ENCODE measurements around the gene CAMSAP2. TPM values are rescaled to one million over a fixed set of nuclear protein-coding genes. Genes with fewer than 3 reads are reported as not detected.

Gene CAMSAP2
- total RNA-seq, 1 experiment from 2014 or later, result 23.4 TPM

DNA sequence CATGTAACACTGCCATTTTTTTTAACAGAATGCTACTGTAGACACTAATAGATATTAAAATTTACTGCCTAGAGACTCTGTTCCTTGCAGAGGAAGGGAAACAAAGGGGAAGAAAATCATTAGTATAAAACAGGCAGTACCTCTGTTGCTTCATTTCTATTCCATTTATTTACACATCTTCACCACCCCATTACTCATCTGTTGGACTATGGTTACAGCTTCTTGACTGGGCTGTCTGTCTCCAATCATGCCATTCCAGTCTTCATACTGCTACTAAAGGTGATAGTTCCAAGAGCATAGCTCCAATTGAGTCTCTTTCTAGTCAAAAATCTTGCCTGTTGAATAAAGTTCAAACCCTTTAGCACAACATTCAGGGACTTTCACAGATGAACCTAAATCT, 111.9 kb downstream of the CAMSAP2 start:
- intact Hi-C loops (cut with micrococcal nuclease; ENCODE audit: unreplicated experiment), result no loop called here
- Histone ChIP-seq H3K27me3 (replicated peaks; ENCODE audit: control insufficient read depth, insufficient read depth, low read length) (no peaks in the 10 kb centered on the region), H3K4me1 (no peaks in the 10 kb centered on the region), H3K9me3 (no peaks in the 10 kb centered on the region), H3K36me3 (ENCODE audit: control insufficient read depth, insufficient read depth, low read length) (no peaks in the 10 kb centered on the region), H3K4me3 (ENCODE audit: low read depth, low read length) (no peak overlapping the region)
- Mint-ChIP-seq H3K9me3 (ENCODE audit: unreplicated experiment) (no peaks in the 10 kb centered on the region), H3K27ac (ENCODE audit: unreplicated experiment) (no peak overlapping the region), H3K27me3 (ENCODE audit: insufficient read depth, unreplicated experiment) (no peaks in the 10 kb centered on the region), H3K4me3 (ENCODE audit: unreplicated experiment) (no peak overlapping the region), H3K36me3 (ENCODE audit: insufficient read depth, unreplicated experiment) (peaks cover 57% of the 10 kb centered on the region), H3K4me1 (ENCODE audit: low read depth, unreplicated experiment) (no peaks in the 10 kb centered on the region)
- BruUV-seq (replicated peaks), result no TSS peak
- TF ChIP-seq, protein P1, sequence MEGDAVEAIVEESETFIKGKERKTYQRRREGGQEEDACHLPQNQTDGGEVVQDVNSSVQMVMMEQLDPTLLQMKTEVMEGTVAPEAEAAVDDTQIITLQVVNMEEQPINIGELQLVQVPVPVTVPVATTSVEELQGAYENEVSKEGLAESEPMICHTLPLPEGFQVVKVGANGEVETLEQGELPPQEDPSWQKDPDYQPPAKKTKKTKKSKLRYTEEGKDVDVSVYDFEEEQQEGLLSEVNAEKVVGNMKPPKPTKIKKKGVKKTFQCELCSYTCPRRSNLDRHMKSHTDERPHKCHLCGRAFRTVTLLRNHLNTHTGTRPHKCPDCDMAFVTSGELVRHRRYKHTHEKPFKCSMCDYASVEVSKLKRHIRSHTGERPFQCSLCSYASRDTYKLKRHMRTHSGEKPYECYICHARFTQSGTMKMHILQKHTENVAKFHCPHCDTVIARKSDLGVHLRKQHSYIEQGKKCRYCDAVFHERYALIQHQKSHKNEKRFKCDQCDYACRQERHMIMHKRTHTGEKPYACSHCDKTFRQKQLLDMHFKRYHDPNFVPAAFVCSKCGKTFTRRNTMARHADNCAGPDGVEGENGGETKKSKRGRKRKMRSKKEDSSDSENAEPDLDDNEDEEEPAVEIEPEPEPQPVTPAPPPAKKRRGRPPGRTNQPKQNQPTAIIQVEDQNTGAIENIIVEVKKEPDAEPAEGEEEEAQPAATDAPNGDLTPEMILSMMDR (IDR thresholded peaks at IDR 0.05; ENCODE audit: insufficient read depth in 1 of 2, low read depth in 1 of 2, low read length in 1 of 2, severe bottlenecking in 1 of 2, unreplicated experiment in 1 of 2), result no peak
- CTCF ChIA-PET, result no interaction called here
- no peak for DNase-seq
- POLR2A ChIA-PET, result no interaction called here

DNA sequence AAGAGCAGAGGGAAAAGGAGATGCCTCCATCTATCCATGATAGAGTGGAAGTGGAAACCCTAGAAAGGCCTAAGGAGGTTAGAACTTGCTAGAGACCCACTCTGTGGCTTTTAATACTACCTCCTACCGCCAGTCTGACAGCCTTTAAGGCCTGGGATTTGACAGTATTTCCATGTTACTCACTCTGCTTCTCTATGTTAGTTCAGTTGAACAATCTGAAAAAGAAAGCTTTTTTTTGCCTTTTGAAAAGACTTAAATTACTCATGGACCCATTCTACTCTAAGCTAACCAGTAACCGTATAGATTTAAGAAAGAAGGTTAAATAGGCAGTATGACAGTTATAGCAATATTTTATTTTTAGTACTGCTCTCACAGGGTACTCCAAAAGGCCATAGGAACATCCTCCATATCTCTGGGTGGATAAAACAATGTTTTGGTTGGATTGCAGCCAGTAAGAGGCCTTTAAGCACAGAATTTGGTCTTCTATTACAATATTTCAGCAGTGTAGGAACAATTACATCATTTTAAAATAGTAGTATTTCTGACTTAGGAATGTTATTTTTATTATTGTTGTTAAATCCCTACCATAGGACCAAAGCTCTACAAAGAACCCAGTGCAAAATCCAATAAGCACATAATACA, 118.1 kb downstream of the CAMSAP2 start:
- H3K27ac Mint-ChIP-seq (ENCODE audit: unreplicated experiment), result no peak overlapping the region

DNA sequence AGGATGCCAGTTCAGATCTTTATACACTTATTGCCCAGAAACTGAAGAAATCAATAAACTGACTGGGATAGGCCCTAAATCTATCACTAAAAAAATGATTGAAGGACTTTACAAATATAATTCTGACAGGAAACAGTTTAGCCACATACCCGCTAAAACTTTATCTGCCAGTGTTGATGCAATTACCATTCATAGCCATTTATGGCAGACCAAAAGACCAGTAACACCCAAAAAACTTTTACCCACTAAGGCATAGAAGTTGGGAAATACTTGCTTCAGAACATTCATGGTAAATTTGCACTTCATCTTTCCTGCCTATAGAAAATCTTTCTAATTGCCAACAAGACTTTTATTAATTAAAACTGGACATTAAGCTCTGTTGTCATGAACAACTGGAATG, 119.1 kb downstream of the CAMSAP2 start:
- Mint-ChIP-seq H3K27me3 (ENCODE audit: insufficient read depth, unreplicated experiment) (no peaks in the 10 kb centered on the region), H3K27ac (ENCODE audit: unreplicated experiment) (no peak overlapping the region), H3K4me3 (ENCODE audit: unreplicated experiment) (no peak overlapping the region), H3K4me1 (ENCODE audit: low read depth, unreplicated experiment) (no peaks in the 10 kb centered on the region), H3K9me3 (ENCODE audit: unreplicated experiment) (no peaks in the 10 kb centered on the region), H3K36me3 (ENCODE audit: insufficient read depth, unreplicated experiment) (peaks cover 16% of the 10 kb centered on the region)
- POLR2A ChIA-PET, result no interaction called here
- intact Hi-C loops (cut with micrococcal nuclease; ENCODE audit: unreplicated experiment), result no loop called here
- TSS peak; percentile 19 for BruUV-seq (replicated peaks)
- H3K36me3 ChIP-seq (ENCODE audit: control insufficient read depth, insufficient read depth, low read length), result 0 out of 2 replicates have a peak, but pooled peaks cover 1% of the 10 kb centered on the region
- H3K27me3 ChIP-seq (replicated peaks; ENCODE audit: control insufficient read depth, insufficient read depth, low read length), result no peaks in the 10 kb centered on the region
- no peaks in the 10 kb centered on the region for H3K9me3 ChIP-seq
- no peaks in the 10 kb centered on the region for H3K4me1 ChIP-seq
- TF ChIP-seq, protein P1 (IDR thresholded peaks at IDR 0.05; ENCODE audit: insufficient read depth in 1 of 2, low read depth in 1 of 2, low read length in 1 of 2, severe bottlenecking in 1 of 2, unreplicated experiment in 1 of 2), result no peak
- no peak for DNase-seq
- H3K4me3 ChIP-seq (ENCODE audit: low read depth, low read length), result no peak overlapping the region
- CTCF ChIA-PET, result no interaction called here

More for the DNA sequence above, 118.1 kb downstream of the CAMSAP2 start:
- TF ChIP-seq, protein P1 (IDR thresholded peaks at IDR 0.05; ENCODE audit: insufficient read depth in 1 of 2, low read depth in 1 of 2, low read length in 1 of 2, severe bottlenecking in 1 of 2, unreplicated experiment in 1 of 2), result no peak
- no peak overlapping the region for H3K4me3 ChIP-seq (ENCODE audit: low read depth, low read length)
- ChIA-PET POLR2A (no interaction called here), CTCF (interaction anchor here (0.6 kb wide), 1 partner anchor 205 kb away, joined by 3 read pairs; no protein-coding TSS in a partner anchor)
- no peaks in the 10 kb centered on the region for H3K4me1 Mint-ChIP-seq (ENCODE audit: low read depth, unreplicated experiment)
- no peaks in the 10 kb centered on the region for H3K9me3 Mint-ChIP-seq (ENCODE audit: unreplicated experiment)
- H3K9me3 ChIP-seq, result no peaks in the 10 kb centered on the region
- no peaks in the 10 kb centered on the region for H3K27me3 Mint-ChIP-seq (ENCODE audit: insufficient read depth, unreplicated experiment)
- no peak for DNase-seq
- H3K4me3 Mint-ChIP-seq (ENCODE audit: unreplicated experiment), result no peak overlapping the region
- H3K4me1 ChIP-seq, result no peaks in the 10 kb centered on the region
- intact Hi-C loops (cut with micrococcal nuclease; ENCODE audit: unreplicated experiment), result no loop called here
- no TSS peak for BruUV-seq (replicated peaks)
- peaks cover 15% of the 10 kb centered on the region for H3K36me3 Mint-ChIP-seq (ENCODE audit: insufficient read depth, unreplicated experiment)
- 0 out of 2 replicates have a peak, but pooled peaks cover 1% of the 10 kb centered on the region for H3K36me3 ChIP-seq (ENCODE audit: control insufficient read depth, insufficient read depth, low read length)
- no peaks in the 10 kb centered on the region for H3K27me3 ChIP-seq (replicated peaks; ENCODE audit: control insufficient read depth, insufficient read depth, low read length)
